NCI-H2196 treated with DMSO at 0.1 percent for 48 hours (cell line): Measurements from ENCODE around the gene CLCNKA.
A peak's percentile ranks its signal among the peaks of the same experiment; 100 is the strongest.
"Not testable (repeated sequence)": the region's sequence is repeated elsewhere in the genome, so short reads cannot be mapped to it uniquely, and the experiment has no call there.

Experiments
- DNase-seq: peaks from one replicate; lab custom pipeline; 2025; ENCODE audit not compliant: unreplicated experiment; lab: John Stamatoyannopoulos, UW

CLCNKA gene

GRCh38 chr1:16039871-16040270 is 18.0 kb downstream of the CLCNKA start:
- DNase-seq = not testable (repeated sequence)

- no peak for DNase-seq
These were observed 19.4 kb downstream of the CLCNKA start for GRCh38 chr1:16041200-16041599.

GRCh38 chr1:16042096-16042495 is 20.3 kb downstream of the CLCNKA start:
- no peak for DNase-seq

- DNase-seq = not testable (repeated sequence)
These were observed 20.8 kb downstream of the CLCNKA start for GRCh38 chr1:16042654-16043053.

GRCh38 chr1:16043521-16043920 is 21.7 kb downstream of the CLCNKA start, which contains the start of gene CLCNKB:
Gene CLCNKB, plus strand, starts transcription at chr1:16043782. Its CDS starts 711 bp downstream, at chr1:16044493.
- no peak for DNase-seq

- no peak for DNase-seq
These were observed 22.1 kb downstream of the CLCNKA start for GRCh38 chr1:16043950-16044349.

GRCh38 chr1:16046842-16047241 is 25.0 kb downstream of the CLCNKA start:
- no peak for DNase-seq

- DNase-seq = no peak
These were observed 26.1 kb downstream of the CLCNKA start for GRCh38 chr1:16047791-16048475.

GRCh38 chr1:16048573-16049189 is 26.8 kb downstream of the CLCNKA start:
- DNase-seq = no peak

GRCh38 chr1:16050328-16050727 is 28.5 kb downstream of the CLCNKA start:
- DNase-seq = no peak

GRCh38 chr1:16051039-16051438 is 29.2 kb downstream of the CLCNKA start:
- DNase-seq = no peak

GRCh38 chr1:16051949-16052348 is 30.1 kb downstream of the CLCNKA start:
- DNase-seq = not testable (repeated sequence)

- DNase-seq = no peak
These were observed 32.1 kb downstream of the CLCNKA start for GRCh38 chr1:16053781-16054502.

- no peak for DNase-seq
These were observed 33.0 kb downstream of the CLCNKA start for GRCh38 chr1:16054598-16055540.

GRCh38 chr1:16055613-16056520 is 34.0 kb downstream of the CLCNKA start:
- peak; percentile 82 for DNase-seq

- not testable (repeated sequence) for DNase-seq
These were observed 34.7 kb downstream of the CLCNKA start for GRCh38 chr1:16056521-16056912.

GRCh38 chr1:16057314-16057915 is 35.6 kb downstream of the CLCNKA start:
- DNase-seq = not testable (repeated sequence)

- not testable (repeated sequence) for DNase-seq
These were observed 36.7 kb downstream of the CLCNKA start for GRCh38 chr1:16058394-16059120.

GRCh38 chr1:16061266-16061665 is 39.4 kb downstream of the CLCNKA start:
- no peak for DNase-seq
